SK-N-SH (cell line): Measurements from ENCODE around the gene CCDC107. TPM values are rescaled to one million over a fixed set of nuclear protein-coding genes. Genes with fewer than 3 reads are reported as not detected.

Source experiments
- CTCF ChIA-PET: fragments of 300-600, 350-600 bp; formaldehyde crosslinking; extraction: SDS; loops from one replicate; lab custom pipeline; 2021; lab: Yijun Ruan, JAX
- POLR2A ChIA-PET: fragments of 350-600 bp; sonication (Branson Sonifier 250); formaldehyde crosslinking; extraction: SDS; loops from one replicate; lab custom pipeline; 2020; ENCODE audit warnings: antibody characterized with exemption, inconsistent platforms; lab: Yijun Ruan, JAX
- DNase-seq: peaks from one replicate; pipeline ENCODE4 v3.0.0; 2012
- H2AFZ ChIP-seq: fragments of 200-600 bp; sonication (generic); 2 replicates; pipeline ENCODE4 v1.8.1; 2016; ENCODE audit warnings: antibody characterized with exemption, mild to moderate bottlenecking, low read depth
- H3F3A ChIP-seq: fragments of 200-600 bp; sonication (generic); replicated peaks from 2 replicates; pipeline ENCODE3; 2016; ENCODE audit warnings: antibody characterized with exemption, mild to moderate bottlenecking; ENCODE audit not compliant: insufficient read depth
- H3K27ac ChIP-seq, 2 experiments: fragments of 200-500 bp in 1 of 2; fragments of 200-600 bp in 1 of 2; sonication (Bioruptor generic) in 1 of 2; sonication (generic), shearing (Covaris generic) in 1 of 2; 2 replicates each; pipeline versions ENCODE4 v1.5.1 to v1.6.1; 2014 to 2016; ENCODE audit warnings: low read depth in 2 of 2, inconsistent platforms in 1 of 2, low read length in 1 of 2, mild to moderate bottlenecking in 1 of 2, mixed read lengths in 1 of 2
- H3K27me3 ChIP-seq: fragments of 200-600 bp; sonication (generic), shearing (Covaris generic); 2 replicates; pipeline ENCODE4 v1.6.1; 2016; ENCODE audit warnings: mixed run types; ENCODE audit not compliant: insufficient read depth
- H3K36me3 ChIP-seq, 2 experiments: fragments of 200-500 bp in 1 of 2; fragments of 200-600 bp in 1 of 2; sonication (Bioruptor generic) in 1 of 2; sonication (generic) in 1 of 2; replicated peaks in 1 of 2; 2 replicates each; pipeline versions ENCODE3 to v1.5.1; 2014 to 2016; ENCODE audit warnings: low read length in 1 of 2, mild to moderate bottlenecking in 1 of 2; ENCODE audit not compliant: insufficient read depth in 2 of 2, control insufficient read depth in 1 of 2
- H3K4me1 ChIP-seq, 2 experiments: fragments of 200-500 bp in 1 of 2; fragments of 200-600 bp in 1 of 2; sonication (Bioruptor generic) in 1 of 2; sonication (generic), shearing (Covaris generic) in 1 of 2; 2 replicates each; pipeline versions ENCODE4 v1.5.1 to v1.6.1; 2014 to 2016; ENCODE audit warnings: low read depth in 1 of 2, low read length in 1 of 2, mixed run types in 1 of 2; ENCODE audit not compliant: insufficient read depth in 2 of 2, control insufficient read depth in 1 of 2
- H3K4me2 ChIP-seq: fragments of 200-600 bp; sonication (generic), shearing (Covaris generic); 2 replicates; pipeline ENCODE4 v1.6.1; 2017; ENCODE audit warnings: mixed run types
- H3K4me3 ChIP-seq, 2 experiments: fragments of 200-500 bp in 1 of 2; fragments of 200-600 bp in 1 of 2; sonication (Bioruptor generic) in 1 of 2; sonication (generic), shearing (Covaris generic) in 1 of 2; 2 replicates each; pipeline versions ENCODE4 v1.5.1 to v1.8.1; 2014 to 2016; ENCODE audit warnings: low read depth in 2 of 2, inconsistent platforms in 1 of 2, low read length in 1 of 2, mild to moderate bottlenecking in 1 of 2, mixed read lengths in 1 of 2, moderate library complexity in 1 of 2
- H3K79me2 ChIP-seq: fragments of 200-600 bp; sonication (generic); 2 replicates; pipeline ENCODE4 v1.8.1; 2017; ENCODE audit warnings: mild to moderate bottlenecking; ENCODE audit not compliant: insufficient read depth
- H3K9ac ChIP-seq: fragments of 200-600 bp; sonication (generic); 2 replicates; pipeline ENCODE4 v1.6.1; 2017; ENCODE audit warnings: mixed run types
- H3K9me2 ChIP-seq: fragments of 200-600 bp; sonication (generic); 2 replicates; pipeline ENCODE4 v1.6.1; 2017; ENCODE audit warnings: mixed run types
- H3K9me3 ChIP-seq: fragments of 200-600 bp; sonication (generic); 2 replicates; pipeline ENCODE4 v1.6.1; 2017; ENCODE audit warnings: mixed run types, mild to moderate bottlenecking, moderate library complexity
- H4K20me1 ChIP-seq: fragments of 200-600 bp; sonication (generic); 2 replicates; pipeline ENCODE4 v1.6.1; 2017; ENCODE audit warnings: mild to moderate bottlenecking, mixed run types; ENCODE audit not compliant: insufficient read depth
- CHD2 ChIP-seq: fragments of 150-350 bp; IDR thresholded peaks from 2 replicates; pipeline ENCODE4 v1.6.1; 2018; ENCODE audit warnings: low read length; ENCODE audit not compliant: partially characterized antibody
- FOSL2 ChIP-seq: IDR thresholded peaks from 2 replicates; pipeline ENCODE4 v1.4.0; 2012; ENCODE audit warnings: low read depth, mild to moderate bottlenecking, moderate library complexity, borderline replicate concordance
- FOXJ3 ChIP-seq: sonication (generic); formaldehyde crosslinking; IDR thresholded peaks from 2 replicates; pipeline ENCODE4 v1.5.1; 2020; ENCODE audit warnings: mild to moderate bottlenecking, missing genetic modification reagents
- GABPA ChIP-seq: IDR thresholded peaks from 2 replicates; pipeline ENCODE4 v1.4.0; 2012; ENCODE audit warnings: low read depth, mild to moderate bottlenecking
- MAX ChIP-seq: IDR thresholded peaks from 2 replicates; pipeline ENCODE4 v1.4.0; 2012; ENCODE audit warnings: low read depth
- RAD21 ChIP-seq: IDR thresholded peaks from 2 replicates; pipeline ENCODE4 v1.6.1; 2012; ENCODE audit warnings: mild to moderate bottlenecking, low read length
- REST ChIP-seq: IDR thresholded peaks from 2 replicates; pipeline ENCODE4 v1.6.1; 2012; ENCODE audit warnings: mild to moderate bottlenecking, low read depth, low read length, moderate library complexity
- TEAD4 ChIP-seq: IDR thresholded peaks from 2 replicates; pipeline ENCODE4 v1.4.0; 2012; ENCODE audit warnings: mild to moderate bottlenecking, borderline replicate concordance; ENCODE audit not compliant: insufficient read depth
- WGBS: methylation state at CpG from one replicate; pipeline ENCODE4 v1.1.6; 2017; ENCODE audit warnings: low lambda C conversion rate; 5-methylcytosine and 5-hydroxymethylcytosine counted together
- polyA plus RNA-seq, 3 experiments: library from polyadenylated mRNA; depleted of rRNA; stranded (reverse); fragments of >200 nt; gene quantifications; 2 replicates each; pipeline ENCODE4 v1.2.3, GENCODE V29; 2012
- TF ChIP-seq, protein P1 (sequence below): IDR thresholded peaks from 2 replicates; pipeline ENCODE4 v1.4.0; 2012; ENCODE audit warnings: low read depth, borderline replicate concordance
- TF ChIP-seq, protein P2 (sequence below): fragments of 150-350 bp; IDR thresholded peaks from 2 replicates; pipeline ENCODE4 v1.6.1; 2017; ENCODE audit warnings: antibody characterized with exemption, low read length, low read depth, borderline replicate concordance
- TF ChIP-seq, protein P3 (sequence below): fragments of 150-350 bp; IDR thresholded peaks from 2 replicates; pipeline ENCODE4 v1.6.1; 2016; ENCODE audit warnings: mild to moderate bottlenecking, low read depth, low read length

CCDC107 gene
- polyA plus RNA-seq, 1 of the 3 experiments (the other 2 are of a cell fraction), result 22.0 TPM

GRCh38 chr9:35664531-35665470 is 6.7 kb downstream of the CCDC107 start, which contains the start of gene ARHGEF39 (continued):
- TF ChIP-seq, protein P1, sequence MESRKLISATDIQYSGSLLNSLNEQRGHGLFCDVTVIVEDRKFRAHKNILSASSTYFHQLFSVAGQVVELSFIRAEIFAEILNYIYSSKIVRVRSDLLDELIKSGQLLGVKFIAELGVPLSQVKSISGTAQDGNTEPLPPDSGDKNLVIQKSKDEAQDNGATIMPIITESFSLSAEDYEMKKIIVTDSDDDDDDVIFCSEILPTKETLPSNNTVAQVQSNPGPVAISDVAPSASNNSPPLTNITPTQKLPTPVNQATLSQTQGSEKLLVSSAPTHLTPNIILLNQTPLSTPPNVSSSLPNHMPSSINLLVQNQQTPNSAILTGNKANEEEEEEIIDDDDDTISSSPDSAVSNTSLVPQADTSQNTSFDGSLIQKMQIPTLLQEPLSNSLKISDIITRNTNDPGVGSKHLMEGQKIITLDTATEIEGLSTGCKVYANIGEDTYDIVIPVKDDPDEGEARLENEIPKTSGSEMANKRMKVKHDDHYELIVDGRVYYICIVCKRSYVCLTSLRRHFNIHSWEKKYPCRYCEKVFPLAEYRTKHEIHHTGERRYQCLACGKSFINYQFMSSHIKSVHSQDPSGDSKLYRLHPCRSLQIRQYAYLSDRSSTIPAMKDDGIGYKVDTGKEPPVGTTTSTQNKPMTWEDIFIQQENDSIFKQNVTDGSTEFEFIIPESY, result no peak
- TF ChIP-seq, protein P2, sequence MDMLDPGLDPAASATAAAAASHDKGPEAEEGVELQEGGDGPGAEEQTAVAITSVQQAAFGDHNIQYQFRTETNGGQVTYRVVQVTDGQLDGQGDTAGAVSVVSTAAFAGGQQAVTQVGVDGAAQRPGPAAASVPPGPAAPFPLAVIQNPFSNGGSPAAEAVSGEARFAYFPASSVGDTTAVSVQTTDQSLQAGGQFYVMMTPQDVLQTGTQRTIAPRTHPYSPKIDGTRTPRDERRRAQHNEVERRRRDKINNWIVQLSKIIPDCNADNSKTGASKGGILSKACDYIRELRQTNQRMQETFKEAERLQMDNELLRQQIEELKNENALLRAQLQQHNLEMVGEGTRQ, result no peak
- TF ChIP-seq GABPA, result peak; percentile 73
- TF ChIP-seq FOXJ3 (CRISPR knock-in tag), result 0 out of 2 replicates have a peak, but pooled peaks have one; percentile 22
- TF ChIP-seq, all 33 proteins: peak for 16

- Histone ChIP-seq H3K4me2 (peak overlapping the region; percentile 76), H3F3A (peaks cover 31% of the 10 kb centered on the region), H4K20me1 (no peaks in the 10 kb centered on the region), H3K4me3 (peak overlapping the region; percentile 61 to 65), H3K9me3 (no peaks in the 10 kb centered on the region), H3K9me2 (no peaks in the 10 kb centered on the region), H3K4me1 (peaks cover 0 to 12% of the 10 kb centered on the region in 2 experiments; a peak in 1 of 4 replicates), H3K79me2 (peaks cover 19% of the 10 kb centered on the region; the same call in 1 of the 2 replicates), H3K27ac (peak overlapping the region; percentile 48 to 53; a peak in 3 of 4 replicates), H2AFZ (peak overlapping the region; percentile 92)
- CTCF ChIA-PET, result interaction anchor here (0.7 to 3.4 kb wide), 12 partner anchors 8 to 92 kb away, joined by 3 to 30 read pairs (median 6); partner anchors contain the start of genes CA9, CCDC107, CREB3 and RMRP
- POLR2A ChIA-PET, result interaction anchor here (1.9 to 2.8 kb wide), 2 partner anchors 10 to 67 kb away, joined by 9 to 11 read pairs; partner anchors contain the start of genes CREB3 and TLN1
- DNase-seq, result no peak
- TF ChIP-seq MAX (no peak), REST (no peak), TEAD4 (no peak), CHD2 (no peak), RAD21 (no peak), FOXJ3 (CRISPR knock-in tag) (no peak), FOSL2 (no peak)
- TF ChIP-seq, protein P3, sequence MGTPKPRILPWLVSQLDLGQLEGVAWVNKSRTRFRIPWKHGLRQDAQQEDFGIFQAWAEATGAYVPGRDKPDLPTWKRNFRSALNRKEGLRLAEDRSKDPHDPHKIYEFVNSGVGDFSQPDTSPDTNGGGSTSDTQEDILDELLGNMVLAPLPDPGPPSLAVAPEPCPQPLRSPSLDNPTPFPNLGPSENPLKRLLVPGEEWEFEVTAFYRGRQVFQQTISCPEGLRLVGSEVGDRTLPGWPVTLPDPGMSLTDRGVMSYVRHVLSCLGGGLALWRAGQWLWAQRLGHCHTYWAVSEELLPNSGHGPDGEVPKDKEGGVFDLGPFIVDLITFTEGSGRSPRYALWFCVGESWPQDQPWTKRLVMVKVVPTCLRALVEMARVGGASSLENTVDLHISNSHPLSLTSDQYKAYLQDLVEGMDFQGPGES, result no peak
- TF ChIP-seq, all 33 proteins: peak for 0
- Histone ChIP-seq H3K36me3 (peaks cover 0 to 7% of the 10 kb centered on the region in 2 experiments), H3K9ac (peak overlapping the region; percentile 70; the same call in 1 of the 2 replicates), H3K27me3 (no peaks in the 10 kb centered on the region)
- 48% methylated on average over 5 of the region's 5 CpGs for WGBS
Measured at GRCh38 chr9:35665471-35665818, 7.4 kb downstream of the CCDC107 start.
